ENCODE results near the gene KRR1. TPM values are rescaled to one million over a fixed set of nuclear protein-coding genes. Genes with fewer than 3 reads are reported as not detected.
A peak's percentile ranks its signal among the peaks of the same experiment; 100 is the strongest.
"Not testable (repeated sequence)": the region's sequence is repeated elsewhere in the genome, so short reads cannot be mapped to it uniquely, and the experiment has no call there.

KRR1 gene
- total RNA-seq, 1 donor from 2014 or later, result 119 TPM

DNA sequence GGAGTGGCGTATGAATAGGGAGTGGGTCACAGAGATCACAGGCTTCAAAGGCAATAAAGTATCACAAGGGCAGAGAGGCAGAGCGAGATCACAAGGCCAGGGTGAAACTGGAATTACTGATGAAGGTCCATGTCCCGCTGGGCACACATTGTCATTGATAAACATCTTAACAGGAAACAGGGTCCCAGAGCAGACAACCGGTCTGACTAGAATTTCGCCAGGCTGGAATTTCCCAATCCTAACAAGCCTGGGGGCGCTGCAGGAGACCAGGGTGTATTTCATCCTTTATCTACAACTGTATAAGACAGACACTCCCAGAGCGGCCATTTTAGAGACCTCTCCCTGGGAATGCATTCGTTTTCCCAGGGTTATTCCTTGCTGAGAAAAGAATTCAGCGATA is 53.5 kb downstream of the KRR1 start:
- Mint-ChIP-seq H3K9me3 (peaks cover 28% of the 10 kb centered on the region), H3K27ac (peak overlapping the region; percentile 23), H3K36me3 (ENCODE audit: low read depth) (peaks cover 12% of the 10 kb centered on the region), H3K4me1 (ENCODE audit: low read depth) (peaks cover 21% of the 10 kb centered on the region), H3K27me3 (ENCODE audit: low read depth) (peaks cover 26% of the 10 kb centered on the region)
- DNase-seq (ENCODE audit: low spot score); H3K4me3 Mint-ChIP-seq (ENCODE audit: low read depth); intact Hi-C loops (cut with micrococcal nuclease): not testable (repeated sequence)

DNA sequence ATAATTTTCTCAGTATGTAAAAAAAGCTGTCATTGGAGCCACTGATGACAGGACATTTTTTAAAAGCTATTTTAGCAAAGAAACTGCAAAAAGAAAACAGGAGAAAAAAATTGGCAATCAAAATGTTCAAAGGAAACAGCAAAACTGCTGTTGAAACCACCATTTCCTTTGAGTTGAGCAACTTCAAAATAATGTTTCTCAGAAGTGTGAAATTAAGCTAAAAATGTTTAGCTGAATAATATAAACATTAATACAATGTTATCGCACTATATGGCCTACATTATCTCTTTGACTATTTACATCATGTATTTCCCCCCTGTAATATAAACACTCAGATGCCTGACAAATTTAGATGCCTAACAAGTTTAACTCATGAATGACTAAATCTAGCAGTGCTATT is 54.2 kb downstream of the KRR1 start:
- Mint-ChIP-seq H3K4me1 (ENCODE audit: low read depth) (peaks cover 21% of the 10 kb centered on the region), H3K4me3 (ENCODE audit: low read depth) (no peak overlapping the region)
- no peak for DNase-seq (ENCODE audit: low spot score)

DNA sequence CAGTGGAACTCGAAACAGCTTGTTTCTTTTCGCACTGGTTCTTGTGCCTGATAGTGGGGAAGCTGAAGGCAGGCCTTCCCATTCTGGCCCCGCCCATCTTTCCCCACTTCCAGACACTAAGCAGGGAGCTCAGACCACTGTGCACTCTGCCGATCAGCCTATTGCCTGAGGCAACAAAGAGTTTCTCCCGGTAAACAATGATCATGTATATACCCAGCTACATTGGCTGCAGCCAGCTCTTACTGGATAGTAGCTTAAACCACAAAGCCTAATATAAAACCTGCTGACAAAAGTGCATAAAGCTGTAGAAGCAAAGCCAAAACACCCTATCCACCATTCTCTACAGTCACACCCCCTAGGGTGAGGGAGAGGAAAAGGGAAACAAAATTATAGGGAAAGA is 55.6 kb downstream of the KRR1 start:
- Mint-ChIP-seq H3K9me3 (peaks cover 28% of the 10 kb centered on the region), H3K4me1 (ENCODE audit: low read depth) (peaks cover 21% of the 10 kb centered on the region), H3K4me3 (ENCODE audit: low read depth) (no peak overlapping the region), H3K36me3 (ENCODE audit: low read depth) (peaks cover 12% of the 10 kb centered on the region), H3K27me3 (ENCODE audit: low read depth) (peaks cover 24% of the 10 kb centered on the region), H3K27ac (no peak overlapping the region)
- DNase-seq (ENCODE audit: low spot score), result no peak
- intact Hi-C loops (cut with micrococcal nuclease), result no loop called here

More for the DNA sequence above, 54.2 kb downstream of the KRR1 start:
- no peak overlapping the region for H3K27ac Mint-ChIP-seq
- peaks cover 12% of the 10 kb centered on the region for H3K36me3 Mint-ChIP-seq (ENCODE audit: low read depth)
- intact Hi-C loops (cut with micrococcal nuclease), result no loop called here
- H3K9me3 Mint-ChIP-seq, result peaks cover 28% of the 10 kb centered on the region
- peaks cover 23% of the 10 kb centered on the region for H3K27me3 Mint-ChIP-seq (ENCODE audit: low read depth)

DNA sequence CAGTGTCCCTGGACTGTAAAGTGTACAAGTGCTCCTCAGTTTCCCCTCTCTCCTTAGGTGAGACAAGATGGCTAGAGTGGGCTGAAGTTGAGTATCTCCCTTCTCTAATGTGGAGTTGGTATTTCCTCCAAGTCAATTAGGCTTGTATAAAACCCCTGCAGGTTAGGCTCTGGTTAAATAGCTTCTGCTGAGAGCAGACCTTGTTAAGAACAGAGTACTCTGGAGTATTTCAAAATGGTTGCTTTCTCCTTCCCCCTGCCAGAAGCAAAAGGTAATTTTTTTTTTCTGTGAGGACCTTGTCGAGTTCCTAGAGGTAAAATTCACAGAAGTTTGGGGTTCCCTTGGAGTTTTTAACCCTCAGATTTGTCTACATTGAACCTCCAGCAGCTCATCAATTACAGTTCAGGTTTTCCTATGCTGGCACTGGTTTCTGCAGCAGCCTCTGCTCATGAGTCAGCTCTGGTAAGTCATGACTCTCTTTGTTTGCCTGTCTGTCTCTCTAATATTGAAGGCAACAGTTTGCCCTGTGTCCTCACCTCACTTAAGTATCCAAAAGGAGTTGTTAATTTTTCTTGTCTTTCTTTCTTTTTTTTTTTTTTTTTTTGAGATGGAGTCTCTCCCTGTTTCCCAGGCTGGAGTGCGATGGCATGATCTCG is 58.6 kb downstream of the KRR1 start:
- H3K9me3 Mint-ChIP-seq, result peaks cover 6% of the 10 kb centered on the region
- intact Hi-C loops (cut with micrococcal nuclease), result no loop called here
- H3K27me3 Mint-ChIP-seq (ENCODE audit: low read depth), result peaks cover 30% of the 10 kb centered on the region
- peaks cover 12% of the 10 kb centered on the region for H3K4me1 Mint-ChIP-seq (ENCODE audit: low read depth)
- no peak overlapping the region for H3K4me3 Mint-ChIP-seq (ENCODE audit: low read depth)
- H3K27ac Mint-ChIP-seq, result no peak overlapping the region
- DNase-seq (ENCODE audit: low spot score), result no peak
- H3K36me3 Mint-ChIP-seq (ENCODE audit: low read depth), result peaks cover 11% of the 10 kb centered on the region

DNA sequence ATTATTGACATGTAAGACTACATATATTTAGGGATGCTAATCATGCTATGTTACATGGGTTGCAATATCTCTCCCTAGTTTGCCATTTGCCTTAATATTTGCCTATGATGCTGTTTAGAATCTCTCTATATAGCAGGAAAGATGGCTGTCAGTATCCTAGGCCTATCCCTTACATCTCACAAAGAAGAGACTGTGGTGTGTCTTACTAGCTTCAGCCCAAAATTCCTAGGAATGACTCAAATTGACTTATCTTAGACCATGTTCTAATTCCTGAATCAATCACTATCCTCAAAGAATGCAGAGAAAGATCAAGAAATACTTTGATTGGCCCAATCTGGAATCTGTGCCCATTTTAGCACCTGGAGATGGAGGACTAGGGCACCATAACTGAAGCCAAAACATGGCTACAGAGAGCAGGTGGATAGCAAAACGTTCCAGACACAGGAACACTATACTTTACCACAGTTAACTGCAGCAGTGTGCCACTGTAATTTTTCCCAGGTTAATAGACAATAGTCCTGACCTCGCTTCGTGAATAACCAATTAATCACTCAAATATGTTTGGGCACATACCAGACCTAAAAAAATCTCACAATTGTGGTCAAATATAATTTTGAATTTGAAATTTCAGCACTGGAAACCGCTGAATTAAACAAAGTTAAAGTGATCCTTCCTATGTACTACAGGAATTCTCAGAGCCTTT is 63.6 kb downstream of the KRR1 start:
- DNase-seq (ENCODE audit: low spot score), result no peak
- intact Hi-C loops (cut with micrococcal nuclease), result no loop called here
- Mint-ChIP-seq H3K27ac (no peak overlapping the region), H3K4me3 (ENCODE audit: low read depth) (no peak overlapping the region), H3K36me3 (ENCODE audit: low read depth) (no peaks in the 10 kb centered on the region), H3K27me3 (ENCODE audit: low read depth) (peaks cover 40% of the 10 kb centered on the region), H3K9me3 (no peaks in the 10 kb centered on the region), H3K4me1 (ENCODE audit: low read depth) (no peaks in the 10 kb centered on the region)

- H3K27ac Mint-ChIP-seq, result no peak overlapping the region
- no peaks in the 10 kb centered on the region for H3K36me3 Mint-ChIP-seq (ENCODE audit: low read depth)
- peaks cover 41% of the 10 kb centered on the region for H3K27me3 Mint-ChIP-seq (ENCODE audit: low read depth)
- no peak for DNase-seq (ENCODE audit: low spot score)
- no peaks in the 10 kb centered on the region for H3K9me3 Mint-ChIP-seq
- H3K4me1 Mint-ChIP-seq (ENCODE audit: low read depth), result no peaks in the 10 kb centered on the region
- H3K4me3 Mint-ChIP-seq (ENCODE audit: low read depth), result no peak overlapping the region
- intact Hi-C loops (cut with micrococcal nuclease), result no loop called here
Observed at GRCh38 chr12:75446857-75447256, 64.6 kb downstream of the KRR1 start.

DNA sequence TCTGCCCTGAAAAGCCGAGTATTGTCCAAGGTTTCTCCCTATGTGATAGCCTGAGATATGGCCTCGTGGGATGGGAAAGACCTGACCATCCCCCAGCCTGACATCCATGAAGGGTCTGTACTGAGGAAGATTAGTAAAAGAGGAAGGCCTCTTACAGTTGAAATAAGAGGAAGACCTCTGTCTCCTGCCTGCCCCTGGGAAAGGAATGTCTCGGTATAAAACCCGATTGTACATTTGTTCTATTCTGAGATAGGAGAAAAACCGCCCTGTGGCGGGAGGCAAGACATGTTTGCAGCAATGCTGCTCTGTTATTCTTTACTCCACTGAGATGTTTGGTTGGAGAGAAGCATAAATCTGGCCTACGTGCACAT is 66.3 kb downstream of the KRR1 start:
- peaks cover 41% of the 10 kb centered on the region for H3K27me3 Mint-ChIP-seq (ENCODE audit: low read depth)
- intact Hi-C loops (cut with micrococcal nuclease), result not testable (repeated sequence)

GRCh38 chr12:75444429-75445136 is 66.8 kb downstream of the KRR1 start:
- Mint-ChIP-seq H3K4me3 (ENCODE audit: low read depth) (no peak overlapping the region), H3K36me3 (ENCODE audit: low read depth) (no peaks in the 10 kb centered on the region), H3K27me3 (ENCODE audit: low read depth) (peaks cover 39% of the 10 kb centered on the region), H3K9me3 (no peaks in the 10 kb centered on the region), H3K4me1 (ENCODE audit: low read depth) (no peaks in the 10 kb centered on the region), H3K27ac (no peak overlapping the region)
- no peak for DNase-seq (ENCODE audit: low spot score)
- intact Hi-C loops (cut with micrococcal nuclease), result no loop called here

More for the DNA sequence above, 66.3 kb downstream of the KRR1 start:
- H3K4me1 Mint-ChIP-seq (ENCODE audit: low read depth); H3K9me3 Mint-ChIP-seq; H3K36me3 Mint-ChIP-seq (ENCODE audit: low read depth); H3K4me3 Mint-ChIP-seq (ENCODE audit: low read depth); H3K27ac Mint-ChIP-seq; DNase-seq (ENCODE audit: low spot score): not testable (repeated sequence)

- Mint-ChIP-seq H3K36me3 (ENCODE audit: low read depth) (no peaks in the 10 kb centered on the region), H3K4me1 (ENCODE audit: low read depth) (no peaks in the 10 kb centered on the region), H3K27ac (no peak overlapping the region), H3K9me3 (no peaks in the 10 kb centered on the region), H3K27me3 (ENCODE audit: low read depth) (peaks cover 38% of the 10 kb centered on the region), H3K4me3 (ENCODE audit: low read depth) (no peak overlapping the region)
- intact Hi-C loops (cut with micrococcal nuclease), result no loop called here
- no peak for DNase-seq (ENCODE audit: low spot score)
Observed at GRCh38 chr12:75443709-75444108, 67.7 kb downstream of the KRR1 start.

DNA sequence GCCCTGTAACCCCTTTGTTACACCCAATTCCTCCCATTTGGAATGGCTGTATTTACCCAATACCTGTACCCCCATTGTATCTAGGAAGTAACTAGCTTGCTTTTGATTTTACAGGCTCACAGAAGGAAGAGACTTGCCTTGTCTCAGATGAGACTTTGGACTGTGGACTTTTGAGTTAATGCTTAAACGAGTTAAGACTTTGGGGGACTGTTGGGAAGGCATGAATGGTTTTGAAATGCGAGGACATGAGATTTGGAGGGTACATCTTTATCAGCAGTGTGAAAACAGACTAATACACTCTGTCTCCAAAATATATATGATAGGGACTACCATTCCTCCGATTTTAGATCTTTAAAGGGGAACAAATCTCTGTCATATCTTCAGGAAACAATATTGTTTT is 69.0 kb downstream of the KRR1 start:
- intact Hi-C loops (cut with micrococcal nuclease); H3K36me3 Mint-ChIP-seq (ENCODE audit: low read depth); H3K4me1 Mint-ChIP-seq (ENCODE audit: low read depth); DNase-seq (ENCODE audit: low spot score); H3K4me3 Mint-ChIP-seq (ENCODE audit: low read depth); H3K27ac Mint-ChIP-seq; H3K9me3 Mint-ChIP-seq: not testable (repeated sequence)
- peaks cover 33% of the 10 kb centered on the region for H3K27me3 Mint-ChIP-seq (ENCODE audit: low read depth)

DNA sequence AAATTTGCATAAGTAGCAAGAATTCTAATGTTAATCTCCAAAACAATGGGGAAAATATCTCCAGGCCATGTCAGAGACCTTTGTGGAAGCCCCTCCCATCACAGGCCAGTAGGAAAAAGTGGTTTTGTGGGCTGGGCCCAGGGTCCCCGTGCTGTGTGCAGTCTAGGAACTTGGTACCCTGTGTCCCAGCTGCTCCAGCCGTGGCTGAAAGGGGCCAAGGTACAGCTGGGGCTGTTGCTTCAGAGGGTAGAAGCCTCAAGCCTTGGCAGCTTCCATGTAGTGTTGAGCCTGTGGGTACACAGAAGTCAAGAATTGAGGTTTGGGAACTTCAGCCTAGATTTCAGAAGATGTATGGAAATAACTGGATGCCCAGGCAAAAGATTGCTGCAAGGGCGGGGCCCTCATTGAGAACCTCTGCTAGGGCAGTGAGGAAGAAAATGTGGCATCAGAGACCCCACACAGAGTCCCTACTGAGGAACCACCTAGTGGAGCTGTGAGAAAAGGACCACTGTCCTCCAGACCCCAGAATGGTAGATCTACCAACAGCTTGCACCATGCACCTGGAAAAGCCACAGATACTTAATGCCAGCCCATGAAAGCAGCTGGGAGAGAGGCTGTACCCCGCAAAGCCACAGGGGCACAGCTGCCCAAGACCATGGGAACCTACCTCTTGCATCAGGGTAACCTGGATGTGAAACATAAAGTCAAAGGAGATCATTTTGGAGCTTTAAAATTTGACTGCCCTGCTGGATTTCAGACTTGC is 69.5 kb downstream of the KRR1 start:
- H3K27ac Mint-ChIP-seq; intact Hi-C loops (cut with micrococcal nuclease); H3K9me3 Mint-ChIP-seq; H3K4me1 Mint-ChIP-seq (ENCODE audit: low read depth); H3K4me3 Mint-ChIP-seq (ENCODE audit: low read depth); DNase-seq (ENCODE audit: low spot score); H3K36me3 Mint-ChIP-seq (ENCODE audit: low read depth): not testable (repeated sequence)
- peaks cover 28% of the 10 kb centered on the region for H3K27me3 Mint-ChIP-seq (ENCODE audit: low read depth)
